Nucleus accumbens (tissue), 56 donors: Measurements from ENCODE around the gene TECPR1.
"Not testable (repeated sequence)": the region's sequence is repeated elsewhere in the genome, so short reads cannot be mapped to it uniquely, and the experiment has no call there.

Experiments
- DNase-seq, 56 donors: peaks; one replicate each; lab custom pipeline; 2025; lab: John Stamatoyannopoulos, UW

The TECPR1 gene

DNA sequence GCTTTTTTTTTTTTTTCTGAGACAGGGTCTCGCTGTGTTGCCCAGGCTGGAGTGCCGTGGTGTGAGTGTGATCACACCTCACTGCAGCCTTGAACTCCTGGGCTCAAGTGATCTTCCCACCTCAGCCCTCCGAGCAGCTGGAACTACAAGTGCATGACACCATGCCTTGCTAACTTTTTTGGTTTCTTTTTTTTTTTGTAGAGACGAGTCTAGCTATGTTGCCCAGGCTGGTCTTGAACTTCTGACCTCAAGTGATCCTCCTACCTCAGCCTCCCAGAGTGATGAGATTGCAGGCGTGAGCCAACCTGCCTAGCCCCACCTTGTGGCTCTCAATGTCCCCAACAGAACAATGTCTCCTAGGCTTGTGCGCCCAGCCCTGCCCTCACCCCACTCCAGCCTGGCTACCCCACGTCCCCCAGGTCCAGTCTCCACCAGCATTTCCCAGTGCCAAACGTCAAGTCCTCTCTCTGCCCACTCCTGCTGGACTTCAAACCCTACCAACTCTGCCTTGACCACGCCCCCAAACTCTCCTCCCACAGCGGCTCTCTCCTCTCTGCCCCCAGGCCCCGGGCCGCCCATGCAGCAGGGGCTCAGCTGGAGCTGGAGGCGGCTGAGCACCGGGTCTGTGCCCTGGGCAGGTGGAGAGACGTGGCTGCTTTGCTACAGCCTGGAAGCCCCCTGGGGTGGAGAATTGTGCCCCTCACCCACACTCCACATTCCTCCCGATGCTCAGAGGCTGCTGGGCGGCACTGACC lies 21.9 kb downstream of the TECPR1 start:
- no peak for DNase-seq

DNA sequence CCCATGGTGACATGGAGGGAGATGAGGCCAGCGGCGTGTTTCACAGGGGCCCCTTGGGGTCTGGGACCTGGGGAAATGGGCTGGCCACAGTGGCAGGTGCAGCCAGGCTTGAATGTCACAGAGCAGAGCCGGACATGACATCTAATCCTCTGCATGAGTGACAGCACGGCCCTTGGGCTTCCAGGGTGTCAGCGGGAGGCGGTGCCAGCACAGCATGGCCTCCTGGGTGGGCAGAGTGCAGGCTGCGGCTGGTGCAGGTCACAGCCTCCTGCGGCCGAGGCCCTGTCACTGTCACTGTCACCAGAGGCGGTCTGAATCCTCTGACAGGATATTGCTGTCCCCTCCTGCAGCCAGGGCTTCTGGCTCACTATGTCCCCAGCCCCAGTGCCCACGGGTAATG lies 22.6 kb downstream of the TECPR1 start:
- no peak for DNase-seq

DNA sequence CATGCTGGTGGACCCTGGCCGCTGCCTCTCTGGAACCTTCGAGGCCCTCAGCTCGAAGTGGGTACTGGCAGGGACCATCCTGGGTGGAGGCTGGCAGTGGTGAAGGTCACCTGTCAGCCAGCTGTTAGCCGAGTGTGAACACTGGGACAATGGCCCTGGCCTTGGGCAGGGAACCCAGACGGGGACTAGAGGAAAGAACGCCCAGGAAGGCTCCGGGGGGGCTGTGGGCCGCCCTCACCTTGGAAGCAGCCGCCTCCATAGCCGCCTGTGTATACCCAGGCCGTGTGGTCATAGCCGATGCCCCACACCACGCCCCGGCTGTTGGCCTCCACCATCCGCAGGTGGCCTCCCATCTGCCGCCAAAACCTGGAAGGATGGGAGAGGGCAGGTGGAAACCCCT lies 23.2 kb downstream of the TECPR1 start:
- no peak for DNase-seq

DNA sequence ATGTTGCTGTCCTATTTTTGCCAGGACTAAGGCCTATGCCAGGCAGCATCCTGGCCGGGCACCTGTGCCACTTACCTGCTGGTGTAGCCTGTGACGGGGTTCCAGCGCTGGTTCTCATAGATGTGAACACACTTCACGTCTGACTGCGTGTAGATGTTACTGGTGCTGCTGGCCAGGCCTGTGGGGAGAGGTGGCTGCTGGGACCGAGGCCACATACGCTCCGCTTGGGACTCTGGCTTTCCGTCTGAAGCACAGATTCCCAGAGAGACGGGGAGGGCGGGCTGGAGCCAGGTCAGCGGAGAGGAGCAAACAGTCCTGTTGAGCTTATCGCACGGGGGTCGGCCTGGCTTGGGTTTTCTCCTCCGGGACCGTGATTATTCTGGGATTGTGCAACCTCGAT lies 24.1 kb downstream of the TECPR1 start:
- no peak for DNase-seq

DNA sequence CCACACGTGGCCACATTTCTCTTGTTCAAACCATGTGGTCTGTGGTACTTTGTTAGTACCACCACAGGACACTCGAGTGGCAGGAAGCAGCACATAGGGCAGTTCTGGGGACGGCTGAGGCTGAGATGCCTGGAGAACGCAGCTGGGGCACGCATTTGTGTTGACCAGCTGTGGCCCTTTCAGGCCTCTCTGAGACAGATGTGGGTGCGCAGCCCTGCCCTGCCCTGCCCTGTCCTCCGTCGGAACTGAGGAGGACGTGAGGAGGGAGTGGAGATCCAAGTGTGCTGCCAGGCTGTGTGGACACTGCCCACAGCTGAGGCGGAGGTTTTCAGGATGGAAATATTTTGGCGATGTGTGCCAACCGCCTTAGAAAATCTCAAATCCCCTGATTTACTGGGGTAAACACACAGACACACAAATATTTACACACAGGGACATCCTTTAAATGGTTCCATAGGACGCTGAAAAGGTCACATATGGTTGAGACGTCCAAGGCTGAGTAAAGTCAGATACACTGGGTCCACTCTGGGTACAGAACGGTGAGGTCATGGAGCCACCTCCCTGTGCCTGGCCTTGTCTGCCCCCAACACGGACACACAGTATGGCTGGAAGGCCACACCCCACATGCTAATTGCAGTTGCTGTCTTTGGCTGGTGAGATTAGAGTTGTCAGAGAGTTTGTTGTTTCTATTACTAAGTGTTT lies 26.0 kb downstream of the TECPR1 start:
- DNase-seq, result no peak

DNA sequence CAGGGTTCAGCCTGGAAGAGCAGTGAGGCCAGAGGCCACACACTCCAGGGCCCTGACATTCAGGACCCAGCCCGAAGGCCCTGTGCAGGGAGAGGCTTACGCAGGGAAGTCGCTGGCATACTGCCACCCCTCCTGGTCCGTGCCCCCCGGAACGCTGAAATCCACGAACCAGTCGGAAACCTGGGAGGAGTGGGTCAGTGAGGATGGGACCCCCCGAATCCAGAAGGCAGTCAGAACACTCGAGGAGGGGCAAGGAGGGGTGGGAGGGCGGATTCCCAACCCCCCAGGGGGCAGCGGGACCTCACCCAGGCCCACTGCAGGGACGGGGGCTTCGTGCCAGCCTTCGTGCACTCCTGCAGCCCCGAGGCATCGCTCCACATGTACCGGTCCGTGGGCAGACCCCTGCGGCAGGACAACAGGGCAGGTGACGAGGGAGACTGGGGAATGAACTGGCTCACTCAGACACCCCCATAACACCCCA lies 27.3 kb downstream of the TECPR1 start:
- no peak for DNase-seq

DNA sequence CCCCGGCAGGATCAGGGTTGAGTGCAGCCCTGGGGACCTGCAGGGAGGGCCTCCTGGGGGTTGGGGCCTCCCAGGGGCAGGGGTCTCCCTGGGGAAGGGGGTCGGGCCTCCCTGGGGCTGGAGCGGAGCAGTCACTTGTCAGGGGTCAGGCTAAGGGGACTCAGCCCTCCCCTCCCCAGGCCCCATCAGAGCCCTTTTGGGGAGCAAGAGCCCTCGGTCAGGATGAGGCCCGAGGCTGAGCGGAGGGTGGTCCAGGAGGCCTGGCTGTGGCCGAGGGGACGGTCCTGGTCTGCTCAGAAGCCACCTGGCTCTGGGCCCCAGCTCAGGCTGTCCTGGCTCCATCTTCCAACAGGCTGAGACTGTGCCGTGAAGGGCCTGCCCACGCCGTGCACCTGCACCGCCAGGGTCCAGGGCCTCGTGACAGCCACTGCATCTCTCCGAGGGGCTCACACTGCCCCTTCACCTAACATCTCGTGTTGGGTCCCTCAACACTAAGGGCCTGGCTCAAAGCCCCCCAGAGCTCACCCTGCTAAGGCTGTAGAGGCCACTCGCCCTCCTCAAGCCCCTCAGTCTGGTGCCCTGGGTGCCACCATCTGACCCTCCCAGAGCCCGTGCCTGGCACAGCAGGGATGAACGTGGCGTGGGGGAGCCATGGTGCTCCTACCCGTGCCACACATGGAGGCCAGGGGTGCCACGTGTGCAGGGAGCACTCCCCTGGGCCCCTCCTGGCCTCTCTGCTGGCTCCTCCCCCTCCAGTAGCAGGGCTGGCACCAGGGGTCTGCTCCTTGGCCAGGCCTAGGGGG lies 27.9 kb downstream of the TECPR1 start:
- no peak for DNase-seq

DNA sequence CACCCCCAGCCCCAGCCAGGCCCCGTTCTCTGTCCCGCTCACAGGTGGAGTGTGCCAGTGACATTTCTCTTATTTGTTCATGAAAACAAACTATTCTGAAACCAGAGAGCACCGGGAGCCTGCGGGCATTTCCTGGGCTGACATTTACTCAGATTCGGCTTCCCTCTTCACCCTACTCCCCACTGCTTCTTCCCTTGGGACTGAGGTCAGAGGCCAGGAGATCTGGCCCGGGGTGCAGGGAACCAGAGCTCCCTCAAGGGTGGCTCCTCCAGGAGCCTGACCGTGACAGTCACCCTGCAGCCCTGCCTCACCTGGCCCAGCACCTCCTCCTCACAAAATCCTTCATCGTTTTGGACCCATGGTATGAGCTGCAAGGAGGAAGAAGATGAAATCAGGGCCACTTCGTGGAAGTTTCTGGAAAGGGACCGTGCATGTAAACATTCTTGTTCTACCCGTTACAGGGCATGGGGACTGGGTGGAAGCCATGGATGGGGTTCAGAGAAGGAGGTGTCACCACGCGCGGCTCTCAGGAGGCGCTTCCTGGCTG lies 28.6 kb downstream of the TECPR1 start:
- no peak for DNase-seq

DNA sequence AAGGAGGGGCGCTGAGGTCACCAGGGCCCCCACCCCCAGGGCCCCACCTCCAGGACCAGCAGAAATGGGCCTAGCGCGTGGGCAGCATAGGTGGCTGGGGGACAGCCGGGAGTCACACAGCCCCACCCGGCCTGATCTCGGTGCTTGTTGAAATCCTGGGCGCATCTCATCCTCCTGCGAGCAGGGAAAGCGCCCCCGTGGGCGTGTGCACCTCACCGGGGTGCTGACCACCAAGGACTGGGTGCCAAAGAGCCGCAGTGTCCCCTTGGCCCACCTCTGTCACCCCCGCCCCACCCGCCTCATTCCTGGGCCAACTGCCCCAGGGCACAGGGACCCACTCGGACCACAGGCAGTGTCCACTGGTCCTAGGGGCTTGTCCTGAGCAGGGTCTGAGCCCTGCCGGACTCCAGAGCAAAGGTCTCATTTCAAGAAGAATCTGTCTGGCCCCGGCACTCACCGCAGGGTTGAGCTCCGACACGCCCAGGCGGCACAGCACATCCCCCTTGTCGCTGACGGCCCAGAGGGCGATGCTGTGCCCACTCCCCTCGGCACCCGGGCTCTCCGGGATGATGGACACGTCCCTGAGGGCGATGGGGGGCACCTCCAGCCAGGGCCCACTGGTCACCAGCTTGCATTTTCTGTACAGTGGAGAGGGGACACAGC lies 29.4 kb downstream of the TECPR1 start:
- DNase-seq, result no peak

DNA sequence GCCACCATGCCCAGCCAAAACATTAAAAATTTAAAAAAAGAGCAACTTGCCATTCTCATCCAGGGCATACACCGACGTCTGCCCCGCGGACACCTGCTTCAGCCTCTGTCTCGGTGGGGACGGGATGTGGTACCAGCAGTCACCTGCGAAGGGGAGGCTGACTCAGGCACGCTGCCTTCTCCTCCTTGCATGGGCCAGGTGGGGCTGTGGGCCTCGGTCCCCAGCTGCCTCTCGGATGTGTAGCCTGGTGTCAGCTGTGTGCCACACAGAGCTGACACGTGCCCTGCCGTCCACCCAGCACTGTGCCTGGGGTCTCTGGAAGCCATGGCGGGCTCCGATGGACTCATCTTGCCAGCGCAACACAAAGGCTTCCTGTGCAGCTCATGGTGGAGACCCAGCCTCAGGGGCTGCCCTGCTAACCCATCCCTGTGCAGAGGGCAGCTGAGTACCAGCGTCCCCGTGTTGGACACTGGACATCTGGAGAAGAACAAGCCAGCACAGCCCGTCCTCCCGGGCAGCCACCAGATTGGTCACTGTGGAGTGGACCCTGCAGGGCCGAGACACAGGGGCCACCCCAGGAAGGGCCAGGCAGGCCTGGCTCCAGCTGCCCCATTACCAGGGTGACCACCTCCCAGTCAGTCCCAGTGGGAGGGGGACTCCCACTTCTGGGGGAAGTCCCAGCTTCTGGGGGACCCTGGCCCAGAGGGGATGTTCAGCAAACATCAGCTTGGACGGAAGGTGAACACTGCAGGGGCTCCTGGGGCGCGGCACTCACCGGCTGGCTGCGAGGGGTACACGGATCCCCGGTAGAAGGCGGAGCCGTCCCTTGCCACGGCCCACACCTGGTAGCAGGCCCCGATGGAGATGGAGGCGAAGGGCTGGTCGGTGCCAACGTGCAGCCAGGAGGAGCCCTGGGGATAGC lies 30.2 kb downstream of the TECPR1 start:
- DNase-seq, result no peak

DNA sequence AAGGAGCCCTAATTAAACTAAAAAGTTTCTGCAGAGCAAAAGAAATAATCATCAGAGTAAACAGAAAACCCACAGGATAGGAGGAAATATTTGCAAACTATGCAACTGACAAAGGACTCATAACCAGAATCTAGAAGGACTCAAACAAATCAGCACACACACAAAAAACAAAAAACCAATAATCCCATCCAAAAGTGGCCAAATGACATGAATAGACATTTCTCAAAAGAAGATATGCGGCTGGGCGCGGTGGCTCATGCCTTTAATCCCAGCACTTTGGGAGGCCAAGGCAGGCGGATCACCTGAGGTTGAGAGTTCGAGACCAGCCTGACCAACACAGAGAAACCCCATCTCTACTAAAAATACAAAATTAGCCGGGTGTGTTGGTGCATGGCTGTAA lies 32.6 kb downstream of the TECPR1 start:
- DNase-seq, result not testable (repeated sequence)

DNA sequence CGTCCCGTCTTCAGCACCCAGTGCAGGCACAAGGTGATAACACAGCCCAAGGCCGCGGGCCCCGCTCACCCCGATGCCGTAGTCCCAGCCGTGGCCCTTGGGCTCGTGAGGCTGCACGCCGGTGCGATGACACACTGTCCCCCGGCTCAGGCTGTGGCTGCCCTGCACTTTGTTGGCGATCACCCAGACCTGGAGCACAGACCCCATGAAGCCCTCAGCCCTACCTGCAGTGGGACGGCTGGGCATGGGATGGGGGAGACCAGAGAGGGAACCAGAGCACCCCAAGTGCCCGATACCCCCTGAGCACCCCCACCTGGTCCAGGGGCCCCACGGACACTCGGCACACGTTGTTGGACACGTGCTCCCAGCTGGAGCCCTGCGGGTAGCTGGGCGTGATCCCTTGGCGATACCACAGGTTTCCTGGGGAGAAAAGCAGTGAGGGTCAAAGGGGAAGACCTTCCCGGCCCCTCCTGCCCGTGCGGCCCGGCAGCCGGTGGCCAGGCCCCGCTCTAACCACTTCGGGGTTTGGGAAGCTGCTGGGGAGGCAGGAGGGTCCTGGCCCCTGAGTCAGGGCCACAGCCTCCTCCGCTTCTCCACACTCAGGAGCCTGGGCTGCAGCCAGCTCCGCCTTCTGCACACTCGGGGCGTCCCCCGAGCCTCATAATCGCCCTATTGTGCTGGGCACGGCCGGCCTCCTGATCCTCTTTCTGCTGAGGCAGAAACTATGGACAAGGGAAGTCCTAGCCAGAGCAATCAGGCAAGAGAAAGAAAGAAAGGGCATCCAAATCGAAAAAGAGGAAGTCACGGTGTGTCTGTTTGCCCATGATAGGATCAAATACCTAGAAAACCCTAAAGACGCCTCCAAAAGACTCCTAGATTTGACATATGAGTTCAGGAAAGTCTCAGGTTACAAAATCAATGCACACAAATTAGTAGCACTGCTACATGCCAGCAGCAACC lies 34.1 kb downstream of the TECPR1 start:
- peak in 49 of 56 donors; percentile 11 to 86 (median 61) for DNase-seq

DNA sequence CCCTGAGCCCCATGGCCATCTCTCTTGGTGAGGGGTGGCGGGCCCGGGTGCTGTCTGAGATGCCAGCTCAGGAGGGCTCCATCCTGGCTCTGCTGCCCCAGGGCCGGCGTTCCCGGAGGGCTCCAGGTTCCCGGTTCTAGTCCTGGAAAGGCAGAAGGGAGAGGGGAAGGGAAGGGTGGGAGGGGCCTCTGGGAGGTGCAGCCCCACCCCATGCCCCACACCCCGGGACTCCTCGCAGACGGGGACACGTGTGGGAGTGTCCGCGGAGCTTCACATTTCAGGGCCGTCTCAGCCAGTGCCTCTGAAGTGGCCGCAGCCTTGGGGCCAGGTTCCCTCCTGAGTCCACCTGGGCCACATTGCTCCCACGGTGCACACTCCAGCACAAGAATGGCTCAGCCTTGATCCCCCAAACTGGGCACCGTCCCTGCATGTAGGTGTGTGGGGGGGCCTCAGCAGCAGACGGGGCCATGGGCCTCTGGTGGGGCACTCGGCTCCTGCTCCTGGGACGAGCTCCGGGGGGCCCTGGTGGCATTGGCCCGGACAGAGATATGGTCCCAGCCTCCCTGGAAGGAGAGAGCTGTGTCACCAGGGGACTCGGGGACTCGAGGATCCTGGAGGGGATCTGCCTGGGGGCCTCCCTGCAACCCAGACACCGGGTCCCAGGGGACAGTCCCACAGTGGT lies 35.0 kb downstream of the TECPR1 start:
- DNase-seq, result no peak

DNA sequence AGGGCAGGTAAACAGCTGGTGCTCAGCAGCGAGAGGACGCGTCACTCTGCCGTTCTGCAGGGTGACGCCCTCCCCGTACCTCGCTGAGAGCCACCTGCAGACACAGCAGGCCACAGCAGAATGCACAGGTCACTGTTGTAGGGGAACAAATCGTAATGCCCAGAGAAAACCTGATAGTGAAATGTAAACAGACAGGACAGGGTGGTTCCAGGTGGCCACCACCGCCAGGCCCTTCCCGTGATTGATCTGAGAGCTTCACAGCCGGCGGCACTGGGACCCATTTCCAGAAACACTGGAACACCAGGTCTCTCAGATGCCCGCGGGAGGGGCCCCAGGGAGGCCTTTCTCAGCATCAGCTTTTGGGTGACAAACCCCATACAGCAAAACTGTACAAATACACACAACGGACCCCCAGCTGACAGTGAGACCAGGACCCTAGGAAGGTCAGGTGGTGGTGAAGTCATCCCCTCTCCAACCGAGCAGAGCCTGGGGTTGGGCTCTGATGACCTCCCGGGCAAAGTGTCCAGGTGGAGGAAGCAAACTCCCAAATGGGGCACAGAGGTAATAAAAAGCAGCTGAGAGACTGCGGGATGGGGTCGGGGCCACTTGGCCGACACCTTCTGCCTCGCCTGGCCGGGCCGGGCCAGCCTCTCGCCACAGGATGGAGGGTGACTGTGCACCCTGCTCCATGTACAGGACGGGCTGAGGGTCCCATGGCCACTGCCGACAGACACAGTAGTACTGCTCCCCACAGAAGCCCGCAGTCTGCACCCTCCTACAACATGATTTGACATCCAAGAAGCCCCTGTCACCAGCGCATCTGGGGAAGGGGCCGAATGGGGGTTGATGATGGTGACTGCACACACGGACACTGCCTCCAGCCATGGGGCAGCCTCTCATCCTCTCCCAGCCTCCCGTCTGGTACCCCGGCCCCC lies 36.2 kb downstream of the TECPR1 start:
- DNase-seq, result no peak

DNA sequence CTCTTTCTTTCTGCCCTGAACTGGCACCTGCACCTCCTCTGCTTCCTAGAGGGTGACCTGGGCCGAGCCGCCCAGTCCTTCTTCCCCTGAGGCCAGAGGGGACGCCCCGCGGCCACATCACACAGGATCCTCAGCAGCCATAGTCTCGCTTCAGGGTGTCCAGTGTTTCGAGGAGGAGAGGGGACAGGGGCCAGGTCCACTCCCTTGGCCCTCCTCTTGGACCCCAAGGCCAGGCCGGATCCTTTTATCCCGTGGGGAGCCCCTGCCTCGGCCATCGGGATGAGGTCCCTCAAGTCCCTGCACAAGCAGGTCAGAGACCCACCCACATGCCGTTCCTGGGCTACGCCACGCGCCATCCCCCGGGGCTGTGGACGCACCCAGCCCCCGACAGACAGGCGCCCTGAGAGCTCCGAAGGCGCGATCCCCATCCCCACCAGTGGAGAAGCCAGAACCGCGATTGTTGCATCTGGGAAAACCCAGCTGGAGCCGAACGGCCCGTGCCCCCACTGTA lies 37.2 kb downstream of the TECPR1 start:
- no peak for DNase-seq
